Right renal cortex interstitium (tissue), 3 donors: ENCODE data around the gene NRXN3. TPM values are rescaled to one million over a fixed set of nuclear protein-coding genes. Genes with fewer than 3 reads are reported as not detected.

Experiments
- DNase-seq, 3 donors: peaks; one replicate each; pipeline ENCODE4 v3.0.0-alpha.2; 2013; ENCODE audit warnings: low read depth in 3 of 3, low spot score in 2 of 3
- polyA plus RNA-seq, 3 donors: library from polyadenylated mRNA; unstranded; fragments of 120-200 nt; gene quantifications; one replicate each; pipeline ENCODE4 v1.2.1, GENCODE V29; 2013; ENCODE audit not compliant: insufficient read length in 3 of 3

The NRXN3 gene
- polyA plus RNA-seq, 3 donors = 5.6 to 6.7 (median 5.9) TPM

DNA sequence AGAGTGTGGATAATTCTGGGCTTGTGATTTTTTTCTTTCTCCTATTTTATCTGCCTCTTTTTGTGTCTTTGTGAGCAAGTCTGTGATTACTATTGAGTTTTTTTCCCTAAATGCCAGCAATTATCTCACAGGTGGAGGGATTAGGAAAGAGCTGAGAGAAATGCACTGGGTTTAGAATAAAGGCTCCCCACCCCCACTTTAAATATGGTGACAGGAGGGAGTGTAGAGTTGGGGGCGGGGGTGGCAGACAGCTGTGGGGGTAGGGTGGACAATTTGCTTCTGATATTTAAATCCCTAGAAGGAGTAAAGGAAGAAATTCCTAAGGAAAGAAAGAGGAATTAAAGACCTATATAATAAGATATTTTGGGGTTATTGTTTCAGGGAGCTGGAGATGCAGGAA, 145.9 kb downstream of the NRXN3 start:
- no peak for DNase-seq

GRCh38 chr14:78316786-78317185, 146.6 kb downstream of the NRXN3 start:
- no peak for DNase-seq

- DNase-seq = no peak
These were observed 149.2 kb downstream of the NRXN3 start for GRCh38 chr14:78319406-78319805.

GRCh38 chr14:78319887-78320635, 149.9 kb downstream of the NRXN3 start:
- no peak for DNase-seq

DNA sequence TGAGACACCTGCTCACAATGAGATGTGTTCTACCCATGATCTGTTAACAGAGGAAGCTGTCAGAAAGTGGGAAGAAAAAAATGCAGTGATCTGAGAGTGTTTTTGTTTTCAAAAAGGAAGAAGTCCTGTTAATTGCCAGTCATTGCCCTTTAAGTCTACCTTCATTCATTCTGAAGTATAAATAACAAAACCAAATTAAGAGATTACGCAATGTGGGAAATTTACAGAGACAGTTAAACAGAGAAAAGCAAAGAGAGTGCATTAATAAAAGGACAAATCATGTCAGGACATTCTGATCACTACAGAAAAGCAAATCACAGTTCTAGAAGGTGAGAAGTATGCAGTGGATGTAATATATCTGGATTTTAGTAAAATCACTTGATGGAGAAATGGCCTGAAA, 154.2 kb downstream of the NRXN3 start:
- no peak for DNase-seq

GRCh38 chr14:78325911-78326310, 155.7 kb downstream of the NRXN3 start:
- no peak for DNase-seq

GRCh38 chr14:78327426-78328221, 157.5 kb downstream of the NRXN3 start:
- DNase-seq = no peak

GRCh38 chr14:78329371-78329770, 159.2 kb downstream of the NRXN3 start:
- DNase-seq = no peak

- DNase-seq = no peak
These were observed 165.4 kb downstream of the NRXN3 start for GRCh38 chr14:78335531-78335930.

DNA sequence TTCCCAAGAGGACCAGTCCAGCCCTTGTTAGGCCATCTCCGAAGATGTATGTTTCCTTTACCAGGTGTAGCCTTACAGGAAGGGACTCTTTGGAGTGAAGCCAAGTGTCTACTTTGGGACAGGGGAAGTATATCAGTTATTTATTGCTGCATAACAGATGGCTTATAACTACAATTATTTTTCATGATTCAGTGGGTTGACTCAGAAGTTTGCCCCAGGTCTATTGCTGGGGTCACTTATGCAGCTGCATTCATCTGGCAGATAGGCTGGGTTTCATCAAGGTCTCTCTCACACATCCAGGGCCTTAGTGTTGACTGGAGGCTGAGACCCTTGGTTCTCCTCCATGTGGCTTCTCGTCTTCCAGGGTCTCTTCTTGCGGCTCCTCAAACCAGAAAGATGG, 170.1 kb downstream of the NRXN3 start:
- DNase-seq = no peak

GRCh38 chr14:78341827-78342389, 171.7 kb downstream of the NRXN3 start:
- DNase-seq = no peak

GRCh38 chr14:78342879-78343278, 172.7 kb downstream of the NRXN3 start:
- no peak for DNase-seq

GRCh38 chr14:78344290-78344689, 174.1 kb downstream of the NRXN3 start:
- DNase-seq = no peak

DNA sequence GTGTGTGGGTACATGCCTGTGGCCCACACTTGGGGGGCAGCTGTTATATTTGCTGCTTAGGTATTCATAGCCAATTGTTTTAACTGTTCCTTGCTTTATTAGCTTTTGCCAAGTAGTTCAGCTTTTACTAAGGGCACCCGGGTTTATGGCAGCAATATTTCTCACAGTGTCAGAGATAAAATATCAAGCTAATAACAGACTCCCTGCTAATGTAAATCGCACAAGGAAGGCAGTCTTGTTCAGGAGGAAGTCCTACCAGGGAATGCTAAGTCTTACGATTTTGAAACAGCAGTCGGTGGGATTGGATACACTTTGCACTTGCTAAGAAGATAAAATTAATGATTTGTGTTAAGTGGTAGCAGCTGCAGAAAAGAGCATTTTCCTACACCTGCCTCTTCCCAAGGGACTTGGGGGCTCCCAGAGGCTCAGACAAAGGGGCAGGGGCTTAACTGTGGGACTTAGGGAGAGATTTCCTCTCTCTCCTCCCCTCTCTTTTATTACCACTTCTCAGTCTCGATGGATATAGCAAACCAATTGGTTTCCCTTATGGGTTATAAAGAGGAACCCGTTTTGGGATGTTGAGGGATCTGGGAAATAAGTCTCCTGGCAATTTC, 175.1 kb downstream of the NRXN3 start:
- no peak for DNase-seq

DNA sequence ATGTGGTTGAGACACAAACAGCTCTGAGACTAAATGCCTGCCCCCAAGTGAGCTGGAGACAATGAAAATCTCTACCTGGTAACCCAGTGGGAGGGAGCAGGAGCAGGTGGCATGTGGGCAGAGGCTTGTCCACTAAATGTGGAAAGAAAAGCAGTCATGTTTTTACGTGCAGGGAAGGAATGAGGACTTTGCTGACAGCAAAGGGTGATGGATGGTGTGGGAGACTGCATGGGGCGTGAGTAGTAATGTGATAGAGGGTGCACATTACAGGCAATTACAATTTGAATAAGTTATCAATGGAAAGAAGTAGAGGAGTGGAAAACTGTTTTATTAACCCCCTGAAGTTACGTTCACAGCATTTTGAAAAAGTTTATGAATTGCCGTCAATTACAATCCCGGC, 176.6 kb downstream of the NRXN3 start:
- DNase-seq = no peak

DNA sequence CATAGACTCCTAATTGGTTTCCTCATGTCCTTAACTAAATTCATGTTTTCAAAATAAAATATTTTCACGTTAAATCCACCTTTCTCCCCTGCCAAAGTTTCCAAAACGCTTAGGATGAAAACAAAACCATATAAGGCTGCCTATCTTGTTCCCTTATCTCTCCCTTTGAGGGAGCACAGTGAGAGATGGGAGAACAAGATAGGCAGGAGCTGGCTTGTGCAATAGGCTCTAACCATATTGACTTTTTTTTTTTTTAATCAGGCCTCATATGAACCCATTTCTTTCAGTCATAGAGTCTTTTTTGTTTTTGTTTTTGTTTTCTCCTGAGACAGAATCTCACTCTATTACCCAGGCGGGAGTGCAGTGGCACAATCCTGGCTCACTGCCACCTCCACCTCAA, 184.9 kb downstream of the NRXN3 start:
- no peak for DNase-seq

GRCh38 chr14:78356391-78356790, 186.2 kb downstream of the NRXN3 start:
- no peak for DNase-seq

GRCh38 chr14:78358591-78358990, 188.4 kb downstream of the NRXN3 start:
- no peak for DNase-seq

DNA sequence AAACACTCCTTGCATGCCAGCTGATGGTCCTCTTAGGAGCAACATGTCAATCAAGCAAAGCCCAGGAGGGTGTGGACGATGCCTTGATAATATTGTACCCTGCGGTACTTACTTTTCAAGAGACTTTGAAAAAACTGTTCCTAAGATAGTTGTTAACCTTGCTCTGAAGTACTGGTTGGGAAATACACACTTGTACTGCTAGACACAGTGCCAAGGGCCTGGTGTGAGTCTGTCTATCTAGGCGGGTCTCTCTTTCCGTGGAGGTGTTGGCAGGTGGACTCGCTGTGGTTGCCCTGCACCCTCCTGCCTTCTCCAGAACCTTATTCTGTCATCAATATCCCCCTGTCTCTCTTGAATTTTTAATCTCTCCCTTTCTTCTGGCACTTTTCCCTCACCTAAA, 189.4 kb downstream of the NRXN3 start:
- DNase-seq = no peak

GRCh38 chr14:78363008-78363407, 192.8 kb downstream of the NRXN3 start:
- no peak for DNase-seq

GRCh38 chr14:78367355-78367754, 197.2 kb downstream of the NRXN3 start:
- no peak for DNase-seq
